ENCODE results near the gene TAF15.

The TAF15 gene

DNA sequence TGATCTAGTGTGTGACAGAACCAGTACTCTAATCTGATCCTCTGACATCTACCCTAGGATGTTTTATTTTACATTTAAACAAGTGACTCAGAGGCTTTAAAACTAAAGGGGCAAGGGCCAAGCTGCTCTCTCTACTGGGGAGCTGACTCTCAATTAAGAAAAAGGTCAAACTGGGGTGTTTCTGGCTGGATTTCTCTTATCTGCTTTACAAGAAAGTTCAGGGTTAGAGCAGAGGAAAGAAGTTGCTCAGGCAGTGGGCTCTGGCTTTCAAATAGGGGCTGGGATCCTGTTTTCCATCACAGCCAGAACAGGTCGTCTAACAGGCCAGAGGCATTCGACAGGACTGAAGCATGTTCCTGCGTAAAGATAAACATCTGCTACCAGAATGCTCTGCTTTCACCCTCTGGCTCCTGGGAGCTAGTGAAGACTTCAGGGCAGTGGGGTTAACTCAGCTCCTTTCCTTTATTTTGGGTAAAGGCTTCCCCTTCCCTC lies 22.3 kb upstream of the TAF15 start:
- in situ Hi-C loops (cut with MboI; ENCODE audit: low sequenced_read_pairs): no loop called here

DNA sequence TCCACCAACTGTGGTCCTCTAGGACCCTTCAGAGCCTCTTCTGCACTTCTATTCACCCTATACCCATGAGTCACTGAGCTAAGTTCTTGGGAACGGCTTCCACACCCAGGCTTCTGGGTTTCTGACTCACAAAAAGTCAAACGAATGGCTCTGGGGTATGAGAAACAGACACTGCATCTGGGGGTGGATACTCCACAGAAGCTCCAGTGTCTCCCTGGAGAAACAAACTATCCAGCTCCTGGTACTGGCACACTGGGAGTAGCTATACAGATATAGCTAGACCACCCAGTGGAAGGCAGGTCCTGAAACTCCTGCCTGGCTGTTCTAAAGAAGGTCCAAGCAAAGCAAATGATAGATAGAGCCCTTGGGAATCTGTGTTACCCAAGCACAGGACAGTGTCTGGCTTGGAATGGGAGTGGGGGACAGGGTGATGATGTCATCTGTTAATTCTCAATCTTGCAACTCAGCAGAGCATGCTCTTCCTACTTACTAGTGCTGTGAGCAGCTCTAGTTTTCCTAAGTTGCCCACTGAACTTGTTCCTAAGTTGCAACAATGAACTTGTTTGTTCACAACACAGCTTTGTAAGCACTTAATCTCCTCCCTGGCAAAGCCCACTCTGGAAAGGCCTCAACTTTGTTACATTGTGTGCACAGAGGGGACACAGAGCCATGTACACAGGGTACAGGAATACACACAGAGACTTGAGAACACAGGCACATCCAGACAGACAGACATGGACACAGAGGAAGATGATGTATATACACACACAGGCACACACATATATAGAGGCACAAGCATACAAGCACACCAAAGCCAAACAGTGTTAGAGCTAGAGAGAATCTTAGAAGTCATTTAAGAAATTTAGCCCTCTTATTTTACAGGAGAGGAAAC lies 20.6 kb upstream of the TAF15 start:
- in situ Hi-C loops (cut with MboI; ENCODE audit: low sequenced_read_pairs): no loop called here

DNA sequence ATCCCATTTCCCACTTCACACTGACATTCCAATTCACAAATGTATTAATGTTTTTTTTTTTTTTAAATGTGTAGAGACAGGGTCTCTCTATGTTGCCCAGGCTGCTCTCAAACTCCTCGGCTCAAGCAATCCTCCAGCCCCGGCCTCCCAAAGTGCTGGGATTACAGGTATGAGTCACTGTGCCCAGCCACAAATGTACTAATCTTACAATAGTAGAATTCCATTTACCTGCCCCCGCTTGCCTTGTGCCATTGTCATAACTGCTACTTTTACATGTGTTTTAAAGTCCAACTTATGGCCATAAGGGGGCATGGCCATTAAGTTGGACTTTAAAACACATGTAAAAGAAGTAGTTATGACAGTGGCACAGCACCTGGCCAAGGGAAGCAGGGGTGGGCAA lies 18.4 kb upstream of the TAF15 start:
- in situ Hi-C loops (cut with MboI; ENCODE audit: low sequenced_read_pairs): no loop called here

DNA sequence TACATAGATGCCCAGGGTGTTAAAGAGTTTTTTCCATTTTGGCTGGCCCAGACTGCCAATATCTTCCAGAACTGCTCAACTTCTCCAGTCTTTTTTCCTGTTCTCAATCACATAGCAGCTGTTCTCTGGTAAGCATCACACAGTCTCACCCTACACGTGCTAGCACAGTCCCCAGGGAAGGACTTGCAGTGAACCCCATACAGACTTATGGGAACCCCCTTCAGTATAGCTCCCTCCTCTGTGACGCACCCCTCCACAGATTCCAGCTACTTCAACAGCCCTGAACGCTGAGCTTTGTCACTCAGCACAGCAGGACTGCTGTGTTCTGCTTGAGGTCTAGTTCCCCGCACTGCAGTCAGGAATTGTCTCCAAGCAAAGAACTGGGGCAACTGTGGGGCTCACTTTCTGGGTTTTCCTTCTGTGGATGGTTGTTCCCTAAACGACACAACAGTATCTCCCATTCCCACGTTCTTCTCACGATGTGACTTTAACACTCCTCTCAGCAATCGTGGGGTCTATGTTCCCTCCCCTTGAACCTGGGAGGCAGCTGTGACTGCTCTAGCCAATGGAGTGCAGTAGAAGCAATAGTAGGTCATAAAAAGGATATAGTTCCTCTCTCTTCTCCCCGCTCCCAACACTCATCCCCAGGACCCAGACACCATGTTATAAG lies 17.5 kb upstream of the TAF15 start:
- in situ Hi-C loops (cut with MboI; ENCODE audit: low sequenced_read_pairs): no loop called here

DNA sequence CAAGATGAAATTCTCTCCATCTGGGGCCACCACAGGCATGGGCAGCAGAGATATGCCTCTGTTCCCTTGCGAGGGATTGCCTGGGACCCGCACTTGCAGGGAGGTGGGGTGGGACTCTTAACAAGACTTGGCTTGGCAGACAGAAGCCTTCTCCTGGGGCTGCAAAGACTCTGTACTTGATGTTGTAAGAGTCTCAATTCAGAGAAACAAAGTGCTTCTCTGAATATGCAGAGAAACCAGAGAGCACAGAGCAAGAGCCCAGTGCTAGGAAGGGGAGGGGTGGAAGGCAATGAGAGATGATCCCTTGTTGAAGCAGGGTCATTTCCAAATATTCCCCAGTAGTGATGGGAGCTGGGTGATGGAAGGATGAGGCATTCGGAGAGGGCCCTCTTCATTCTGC lies 16.0 kb upstream of the TAF15 start:
- in situ Hi-C loops (cut with MboI; ENCODE audit: low sequenced_read_pairs): no loop called here

DNA sequence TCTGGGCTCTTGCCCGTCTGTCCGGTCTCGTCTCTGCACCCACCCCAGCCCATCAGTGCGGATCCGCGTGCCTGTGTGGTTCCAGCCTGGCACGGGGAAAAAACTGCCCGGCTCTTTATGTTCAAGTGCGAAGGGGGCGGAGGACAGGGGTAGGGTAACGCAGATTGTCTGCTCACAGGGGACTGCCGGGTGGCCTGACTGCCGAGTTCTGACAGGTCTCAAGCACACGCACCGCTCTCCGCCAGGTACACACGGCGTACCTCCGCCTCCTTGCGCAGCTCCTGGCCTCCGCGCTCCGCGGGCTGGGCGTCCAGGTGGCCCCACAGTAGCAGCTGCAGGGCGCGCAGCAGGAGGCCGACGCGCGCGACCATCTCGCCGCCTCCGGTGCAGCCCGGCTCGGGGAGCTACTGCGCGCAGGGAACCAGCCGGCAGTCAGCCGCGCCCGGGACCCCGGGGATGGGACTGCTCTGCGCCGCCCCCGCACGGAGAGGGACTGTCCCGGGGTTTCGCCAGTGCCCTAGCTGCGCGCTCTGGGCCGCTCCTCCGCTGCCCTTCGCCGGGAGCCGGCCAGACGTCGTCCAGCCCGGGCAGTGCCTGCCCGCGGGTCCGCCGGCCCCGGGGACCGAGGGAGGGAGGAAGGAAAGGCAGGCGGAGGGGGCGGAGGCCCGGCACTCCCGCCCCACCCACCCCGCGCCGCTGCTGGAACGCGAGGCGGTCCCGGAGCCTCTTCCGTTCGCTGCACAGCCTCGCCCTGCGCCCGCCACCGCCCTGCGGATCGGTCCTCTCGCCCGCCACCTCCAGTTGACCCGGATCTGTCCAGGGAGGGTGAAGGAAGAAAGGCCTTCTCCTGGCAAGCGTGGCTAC lies 14.0 kb upstream of the TAF15 start, which contains the start of gene MMP28:
Gene MMP28, minus strand, starts transcription at position 635 of the 864 bp plus-strand sequence. Its CDS starts 264 bp downstream, at position 371.
- in situ Hi-C loops (cut with MboI; ENCODE audit: low sequenced_read_pairs): no loop called here

DNA sequence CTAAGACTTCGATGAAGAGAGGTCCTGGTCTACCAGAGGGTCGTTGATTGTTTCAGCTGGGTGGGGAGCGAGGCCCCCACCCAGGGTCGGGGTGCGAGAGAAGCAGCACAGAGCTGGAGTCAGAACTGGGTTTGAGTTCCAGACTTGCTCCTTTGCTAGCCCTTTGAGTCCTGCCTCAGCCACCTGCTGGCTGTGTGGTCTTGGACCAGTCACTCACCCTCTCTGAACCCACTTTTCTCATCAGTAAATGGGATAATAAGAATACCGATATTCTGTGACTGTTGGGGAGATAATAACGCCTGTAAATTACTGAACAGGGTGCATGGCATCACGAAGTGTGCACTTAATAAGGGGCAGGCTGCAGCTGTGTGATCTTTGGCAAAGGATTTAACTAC lies 13.4 kb upstream of the TAF15 start:
- in situ Hi-C loops (cut with MboI; ENCODE audit: low sequenced_read_pairs): no loop called here

DNA sequence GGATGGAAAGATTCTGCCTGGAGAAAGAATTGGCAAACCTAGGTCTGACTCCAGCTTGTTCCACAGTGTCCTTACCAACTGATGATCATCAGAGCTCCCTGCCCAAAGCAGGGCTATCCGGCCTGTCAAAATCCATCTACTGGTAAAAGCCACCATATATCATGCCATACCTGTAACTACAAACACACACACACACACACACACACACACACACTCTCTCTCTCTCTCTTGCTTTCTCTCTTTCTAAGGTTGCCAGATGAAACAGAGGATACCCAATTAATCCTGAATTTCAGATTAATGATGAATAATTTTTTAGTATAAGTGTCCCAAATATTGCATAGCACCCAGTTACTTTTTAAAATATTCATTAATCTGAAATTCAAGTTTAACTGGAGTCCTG lies 12.3 kb upstream of the TAF15 start:
- in situ Hi-C loops (cut with MboI; ENCODE audit: low sequenced_read_pairs): no loop called here

DNA sequence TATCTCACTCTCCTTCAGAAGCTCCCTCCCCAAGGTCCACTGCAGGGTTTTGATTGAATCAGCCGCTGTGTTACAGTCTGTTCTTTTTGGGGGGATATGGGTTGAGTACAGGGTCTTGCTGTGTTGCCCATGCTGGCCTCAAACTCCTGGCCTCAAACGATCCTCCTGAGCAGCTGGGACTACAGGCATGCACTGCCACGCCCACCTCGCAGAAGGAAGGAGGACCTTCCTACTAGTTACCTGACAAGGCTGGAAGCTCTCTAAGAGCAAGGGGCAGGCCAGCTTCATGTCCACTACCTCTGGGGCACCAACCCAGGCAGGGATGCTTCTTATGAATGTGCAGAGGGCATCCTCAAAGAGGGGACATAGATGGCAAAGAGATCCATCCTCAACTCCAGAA lies 11.9 kb upstream of the TAF15 start:
- in situ Hi-C loops (cut with MboI; ENCODE audit: low sequenced_read_pairs): no loop called here

DNA sequence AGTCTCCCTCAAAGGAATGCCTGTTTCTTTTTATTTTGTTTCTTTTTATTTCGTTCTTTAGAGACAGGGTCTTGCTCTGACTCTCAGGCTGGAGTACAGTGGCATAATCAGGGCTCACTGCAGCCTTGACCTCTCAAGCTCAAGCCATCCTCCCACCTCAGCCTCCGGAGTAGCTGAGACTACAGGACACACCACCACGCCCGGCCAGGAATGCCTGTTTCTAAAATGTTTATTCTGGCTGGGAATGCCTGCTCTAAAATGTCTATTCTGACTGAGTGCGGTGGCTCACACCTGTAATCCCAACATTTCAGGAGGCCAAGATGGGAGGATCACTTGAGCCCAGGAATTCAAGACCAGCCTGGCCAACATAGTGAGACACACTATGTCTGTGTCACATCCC lies 11.4 kb upstream of the TAF15 start:
- in situ Hi-C loops (cut with MboI; ENCODE audit: low sequenced_read_pairs): no loop called here

DNA sequence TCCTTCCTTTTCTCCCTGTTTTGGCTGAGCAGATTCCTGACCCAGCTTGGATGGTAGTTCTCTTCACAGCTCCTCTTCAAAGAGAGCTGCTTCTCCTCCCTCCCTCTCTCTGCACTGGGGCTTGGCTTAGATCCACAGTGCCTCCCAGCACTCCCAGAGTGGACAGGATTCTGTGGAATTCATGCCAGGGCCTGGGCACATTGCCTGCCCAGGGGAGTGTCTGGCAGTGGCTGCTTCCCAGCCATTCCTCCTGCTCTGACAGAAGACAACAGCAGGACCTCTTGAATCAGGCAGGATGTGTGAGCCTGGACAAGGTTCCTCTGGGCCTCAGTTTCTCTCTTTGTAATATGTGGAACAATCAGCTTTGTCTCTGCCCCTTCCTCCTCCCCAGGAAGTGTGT lies 9.3 kb upstream of the TAF15 start:
- in situ Hi-C loops (cut with MboI; ENCODE audit: low sequenced_read_pairs): no loop called here

DNA sequence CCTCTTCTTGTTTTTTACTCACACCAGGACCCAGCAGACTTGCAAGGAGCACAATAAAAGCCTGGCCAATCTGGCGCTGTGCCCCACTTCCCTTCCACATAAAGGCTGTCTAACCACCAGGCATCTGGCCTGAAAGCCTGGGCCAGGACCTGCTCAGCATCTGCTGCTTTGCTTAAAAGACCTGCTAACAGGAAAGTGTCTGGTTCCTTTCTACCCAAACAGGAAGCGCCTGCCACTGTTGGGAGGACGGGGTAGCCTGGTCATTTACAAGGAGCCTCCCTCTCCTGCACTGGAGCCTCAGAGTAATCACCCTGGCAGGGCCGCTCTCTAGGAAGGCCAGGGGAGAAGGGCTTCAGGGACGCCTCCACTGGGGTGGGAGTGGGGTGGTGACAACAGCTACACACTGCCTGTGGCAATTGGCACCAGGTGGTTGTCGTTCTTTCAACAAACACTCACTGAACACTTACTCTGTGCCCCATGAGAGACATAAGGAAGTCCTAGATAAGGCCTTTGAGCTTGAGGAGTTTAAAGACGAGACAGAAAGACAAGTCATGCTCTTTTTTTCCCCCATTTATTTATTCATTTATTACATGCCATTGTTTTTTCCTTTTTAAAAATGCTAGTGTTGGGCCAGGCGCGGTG lies 7.6 kb upstream of the TAF15 start:
- in situ Hi-C loops (cut with MboI; ENCODE audit: low sequenced_read_pairs): no loop called here

DNA sequence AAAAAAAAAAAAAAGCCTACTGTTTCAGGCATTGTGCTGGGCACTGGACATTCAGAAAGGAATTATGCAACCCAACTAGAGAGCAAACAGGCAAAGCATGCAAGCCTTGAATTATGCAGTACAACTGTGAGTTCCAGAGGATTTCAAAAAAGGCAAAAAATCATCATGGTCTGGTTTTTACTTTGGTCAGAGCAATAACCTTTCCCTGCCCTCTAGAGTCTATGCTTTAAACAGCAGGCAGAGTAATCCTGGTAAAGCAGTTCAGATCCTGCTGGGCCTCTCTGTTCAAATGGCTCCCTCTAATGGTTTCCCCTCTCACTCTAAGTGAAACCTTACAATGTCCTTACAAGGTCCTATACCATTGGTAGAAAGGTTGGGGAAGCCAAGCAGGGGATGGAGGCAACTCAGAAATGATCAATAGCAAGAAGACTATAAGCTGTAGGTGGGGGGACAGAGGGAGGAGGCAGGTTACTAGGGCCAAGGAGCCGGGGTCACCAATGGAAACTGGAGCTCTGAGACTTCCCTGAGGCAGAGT lies 4.6 kb upstream of the TAF15 start:
- in situ Hi-C loops (cut with MboI; ENCODE audit: low sequenced_read_pairs): no loop called here

DNA sequence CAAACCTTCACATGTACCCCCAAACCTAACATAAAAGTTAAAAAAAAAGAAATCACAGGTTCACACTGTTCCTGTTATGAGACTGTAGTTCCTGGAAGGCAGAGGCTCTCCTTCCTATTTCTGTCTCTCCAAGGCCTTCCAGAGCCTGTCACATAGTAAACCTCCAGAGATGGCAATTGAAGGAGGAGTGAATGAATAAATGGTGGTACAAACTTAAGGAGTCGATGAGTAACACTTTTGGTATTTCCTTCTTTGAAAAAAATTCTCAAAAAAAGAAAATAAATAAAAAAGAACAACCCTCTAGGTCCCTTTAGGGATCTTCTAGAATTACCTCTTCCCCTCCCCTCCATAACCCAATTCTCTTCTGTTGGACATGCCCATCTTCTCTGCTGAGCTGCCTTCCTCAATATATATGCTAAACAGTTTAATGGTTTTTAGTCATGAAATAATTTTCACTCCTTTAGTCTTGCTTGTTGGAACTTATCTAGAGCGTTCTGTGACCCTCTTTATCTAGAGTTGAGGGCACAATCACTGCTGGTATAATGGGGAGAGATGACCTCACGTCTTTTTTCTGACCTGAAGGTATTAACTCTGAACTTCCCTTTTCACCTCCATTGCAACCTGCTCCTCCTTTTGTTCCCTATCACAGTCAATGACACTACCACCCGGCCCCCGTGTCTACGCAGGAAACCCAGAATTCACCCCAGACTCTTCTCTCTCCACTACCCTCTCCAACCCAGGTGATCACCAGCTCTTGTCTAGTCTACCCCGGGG lies 1.7 kb upstream of the TAF15 start:
- in situ Hi-C loops (cut with MboI; ENCODE audit: low sequenced_read_pairs): no loop called here

DNA sequence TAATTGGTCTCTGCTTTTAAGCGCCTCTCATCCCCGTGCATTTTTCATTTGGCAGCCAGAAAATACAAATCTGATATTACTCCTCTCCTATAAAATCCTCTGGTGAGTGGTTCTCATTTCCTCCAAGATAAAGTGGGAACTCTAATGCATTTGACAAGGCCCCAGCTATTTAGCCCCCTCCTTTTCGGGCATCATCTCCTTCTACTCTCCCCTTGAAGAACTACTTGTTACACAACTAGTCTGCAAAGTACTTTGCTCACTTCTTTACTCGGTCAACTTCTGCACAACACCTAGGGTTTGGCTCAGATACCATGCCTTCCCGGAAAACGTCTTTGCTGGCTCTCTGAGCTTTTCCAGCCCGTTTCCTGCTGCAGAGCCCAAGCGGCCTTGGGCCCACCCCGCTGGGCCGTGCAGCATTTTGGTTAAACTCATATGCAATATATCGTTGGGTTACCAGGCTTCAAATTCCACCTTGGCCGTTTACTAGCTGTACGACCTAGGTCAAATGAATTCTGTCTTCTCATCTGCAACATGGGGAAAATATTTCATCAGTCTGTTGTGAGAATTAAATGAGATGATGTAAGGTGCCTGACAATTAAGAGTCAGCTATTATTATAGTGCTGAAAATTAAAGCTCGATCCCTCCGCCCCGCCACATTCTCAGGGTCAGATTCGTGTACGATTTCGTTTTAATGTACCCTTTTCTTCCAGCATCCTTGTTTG lies 883 bp upstream of the TAF15 start:
- in situ Hi-C loops (cut with MboI; ENCODE audit: low sequenced_read_pairs): no loop called here

DNA sequence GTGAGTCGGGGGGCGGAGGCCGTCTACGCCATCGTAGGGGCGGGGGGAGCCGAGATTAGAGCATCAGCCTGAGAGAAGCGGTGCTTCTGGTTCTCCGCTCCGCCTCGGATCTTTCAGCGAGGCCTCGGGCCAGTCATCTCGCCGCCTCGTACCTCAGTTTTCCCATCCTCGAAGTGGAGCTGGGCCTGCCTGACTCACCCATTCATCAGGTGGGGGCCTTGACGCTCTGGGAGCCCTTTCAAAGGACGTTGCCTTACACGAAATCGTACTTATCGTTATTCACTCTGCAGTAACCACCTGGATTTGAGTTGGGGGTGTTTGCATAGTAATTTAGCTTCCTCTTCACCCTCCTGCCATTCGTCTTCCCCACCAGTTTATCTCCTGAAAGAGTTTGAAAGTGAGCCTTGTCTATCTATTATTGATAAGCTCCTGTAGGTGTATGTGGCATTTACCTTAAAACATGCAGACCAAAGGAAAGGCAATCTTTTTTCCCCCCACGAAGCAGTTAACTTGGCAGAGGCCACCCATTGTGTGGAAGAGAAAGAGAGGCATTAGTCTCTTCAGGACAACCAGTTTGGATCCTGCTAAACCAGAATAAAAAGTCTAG lies 674 bp downstream of the TAF15 start:
- in situ Hi-C loops (cut with MboI; ENCODE audit: low sequenced_read_pairs): no loop called here

DNA sequence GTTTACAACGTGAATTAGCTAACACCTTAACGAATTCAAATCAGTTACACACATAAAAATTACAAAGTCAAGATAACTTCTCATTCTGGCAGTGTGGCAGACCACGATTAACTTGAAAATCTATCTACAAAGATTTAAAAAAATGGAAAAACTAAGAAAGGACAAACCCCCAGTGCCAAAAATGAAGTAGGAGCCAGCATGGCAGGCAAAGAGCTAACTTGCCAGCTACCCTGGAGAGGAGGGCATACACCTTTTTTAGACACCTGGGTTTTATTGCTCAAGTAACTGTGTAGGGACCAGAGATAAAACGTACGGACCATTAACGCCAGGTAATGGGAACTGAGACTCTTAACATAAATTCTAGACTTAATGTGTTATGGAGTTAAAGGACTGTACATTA lies 2.5 kb downstream of the TAF15 start:
- in situ Hi-C loops (cut with MboI; ENCODE audit: low sequenced_read_pairs): no loop called here

DNA sequence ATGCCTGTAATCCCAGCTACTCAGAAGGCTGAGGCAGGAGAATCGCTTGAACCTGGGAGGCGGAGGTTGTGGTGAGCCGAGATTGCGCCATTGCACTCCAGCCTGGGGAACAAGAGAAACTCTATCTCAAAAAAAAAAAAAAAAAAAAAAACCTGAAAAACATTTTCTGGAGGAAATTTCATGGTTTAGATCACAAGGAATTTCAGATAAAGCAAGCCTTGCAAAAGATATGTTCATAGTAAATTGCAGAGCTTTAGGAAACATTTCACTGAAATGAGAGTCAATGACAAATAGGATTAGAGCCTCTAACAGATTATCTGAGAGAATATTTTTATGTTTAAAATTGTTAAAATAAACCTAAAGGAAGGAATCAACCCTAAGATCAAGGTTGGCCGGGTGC lies 3.2 kb downstream of the TAF15 start:
- in situ Hi-C loops (cut with MboI; ENCODE audit: low sequenced_read_pairs): no loop called here

DNA sequence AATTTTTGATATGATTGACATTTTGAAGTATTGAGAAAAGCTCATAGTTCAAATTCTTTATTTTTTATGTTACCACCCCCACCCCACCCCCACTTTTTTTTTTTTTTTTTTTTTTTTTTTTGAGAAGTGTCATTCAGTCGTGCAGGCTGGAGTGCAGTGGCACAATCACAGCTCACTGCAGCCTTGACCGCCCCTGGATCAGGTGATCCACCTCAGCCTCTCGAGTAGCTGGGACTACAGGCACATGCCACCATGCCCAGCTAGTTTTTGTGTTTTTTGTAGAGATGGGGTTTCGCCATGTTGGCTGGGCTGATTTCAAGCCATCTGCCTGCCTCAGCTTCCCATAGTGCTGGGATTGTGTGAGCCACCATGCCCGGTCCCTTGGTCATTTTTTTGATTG lies 7.4 kb downstream of the TAF15 start:
- in situ Hi-C loops (cut with MboI; ENCODE audit: low sequenced_read_pairs): no loop called here

Data from HL-60/S4 treated with retinoic acid at 250 ng/mL for 4 days and 3 days (cell line).